HG03280 (cell line): ENCODE results near the gene PTPRT.

ENCODE experiments used
- ATAC-seq: cut with Tn5 transposase; IDR thresholded peaks from one replicate; pipeline ENCODE4 v1.9.1; 2021; ENCODE audit warnings: mild to moderate bottlenecking, moderate library complexity; ENCODE audit not compliant: unreplicated experiment

PTPRT gene

GRCh38 chr20:43124241-43124640 is 65.5 kb downstream of the PTPRT start:
- ATAC-seq, result no peak

- no peak for ATAC-seq
Measured at GRCh38 chr20:43123180-43123579, 66.5 kb downstream of the PTPRT start.

- ATAC-seq, result no peak
Measured at GRCh38 chr20:43119720-43120119, 70.0 kb downstream of the PTPRT start.

- ATAC-seq, result no peak
Measured at GRCh38 chr20:43102394-43102793, 87.3 kb downstream of the PTPRT start.

GRCh38 chr20:43096931-43097260 is 92.8 kb downstream of the PTPRT start:
- ATAC-seq, result no peak

- no peak for ATAC-seq
Measured at GRCh38 chr20:43096126-43096930, 93.4 kb downstream of the PTPRT start.

GRCh38 chr20:43095034-43095433 is 94.7 kb downstream of the PTPRT start:
- no peak for ATAC-seq

- no peak for ATAC-seq
Measured at GRCh38 chr20:43092386-43093088, 97.2 kb downstream of the PTPRT start.

GRCh38 chr20:43068482-43068881 is 121.2 kb downstream of the PTPRT start:
- no peak for ATAC-seq

- no peak for ATAC-seq
Measured at GRCh38 chr20:43066125-43066524, 123.6 kb downstream of the PTPRT start.

- ATAC-seq, result no peak
Measured at GRCh38 chr20:43065299-43065698, 124.4 kb downstream of the PTPRT start.

- ATAC-seq, result no peak
Measured at GRCh38 chr20:43058077-43058476, 131.6 kb downstream of the PTPRT start.

- no peak for ATAC-seq
Measured at GRCh38 chr20:43057317-43057716, 132.4 kb downstream of the PTPRT start.

GRCh38 chr20:43055181-43055884 is 134.4 kb downstream of the PTPRT start:
- no peak for ATAC-seq

GRCh38 chr20:43052532-43052931 is 137.2 kb downstream of the PTPRT start:
- ATAC-seq, result no peak

GRCh38 chr20:43046966-43047365 is 142.7 kb downstream of the PTPRT start:
- ATAC-seq, result no peak

- ATAC-seq, result no peak
Measured at GRCh38 chr20:43043887-43044286, 145.8 kb downstream of the PTPRT start.

- no peak for ATAC-seq
Measured at GRCh38 chr20:43040427-43040826, 149.3 kb downstream of the PTPRT start.

GRCh38 chr20:43037605-43038309 is 151.9 kb downstream of the PTPRT start:
- no peak for ATAC-seq

- no peak for ATAC-seq
Measured at GRCh38 chr20:43034981-43035724, 154.6 kb downstream of the PTPRT start.

GRCh38 chr20:43032459-43032858 is 157.2 kb downstream of the PTPRT start:
- ATAC-seq, result no peak
